B cell (primary cell): ENCODE measurements around the gene FADS1.

Experiments
- CTCF ChIP-seq: fragments of 200-600 bp; IDR thresholded peaks from one replicate; pipeline ENCODE4 v1.8.0; 2022; ENCODE audit warnings: antibody characterized with exemption, mild to moderate bottlenecking
- EZH2 ChIP-seq: IDR thresholded peaks from 2 replicates; pipeline ENCODE4 v1.6.1; 2012; ENCODE audit warnings: borderline replicate concordance, low read depth, mild to moderate bottlenecking, moderate library complexity, low read length; ENCODE audit not compliant: insufficient read depth, poor library complexity, severe bottlenecking

- TF ChIP-seq CTCF (no peak), EZH2 (no peak)
Measured at GRCh38 chr11:61854206-61854895, 37.5 kb upstream of the FADS1 start.
